Stimulated activated naive CD8-positive, alpha-beta T cell treated with anti-CD3 and anti-CD28 coated beads, Interleukin-15, Interleukin-2, amounts not matched to agents 100 ng/mL and 50 ng/mL, for 24 hours (primary cell): ENCODE data around the gene CALR3.

ENCODE experiments used
- H3K27ac Mint-ChIP-seq: one replicate; pipeline ENCODE4 v1.8.0; 2021; ENCODE audit warnings: mild to moderate bottlenecking, mixed read lengths
- H3K27me3 Mint-ChIP-seq: one replicate; pipeline ENCODE4 v1.8.0; 2021; ENCODE audit warnings: mixed read lengths
- H3K36me3 Mint-ChIP-seq: one replicate; pipeline ENCODE4 v1.8.0; 2021; ENCODE audit warnings: low read depth, mixed read lengths
- H3K4me1 Mint-ChIP-seq: one replicate; pipeline ENCODE4 v1.8.0; 2021; ENCODE audit warnings: low read depth, mixed read lengths
- H3K4me3 Mint-ChIP-seq: one replicate; pipeline ENCODE4 v1.8.0; 2021; ENCODE audit warnings: mild to moderate bottlenecking, mixed read lengths
- H3K9me3 Mint-ChIP-seq: one replicate; pipeline ENCODE4 v1.8.0; 2021; ENCODE audit warnings: mixed read lengths

Gene CALR3

GRCh38 chr19:16530540-16531379 is 34.8 kb upstream of the CALR3 start:
- Mint-ChIP-seq H3K9me3 (no peaks in the 10 kb centered on the region), H3K4me1 (no peaks in the 10 kb centered on the region), H3K27me3 (no peaks in the 10 kb centered on the region), H3K4me3 (no peak overlapping the region), H3K27ac (no peak overlapping the region), H3K36me3 (peaks cover 61% of the 10 kb centered on the region)

DNA sequence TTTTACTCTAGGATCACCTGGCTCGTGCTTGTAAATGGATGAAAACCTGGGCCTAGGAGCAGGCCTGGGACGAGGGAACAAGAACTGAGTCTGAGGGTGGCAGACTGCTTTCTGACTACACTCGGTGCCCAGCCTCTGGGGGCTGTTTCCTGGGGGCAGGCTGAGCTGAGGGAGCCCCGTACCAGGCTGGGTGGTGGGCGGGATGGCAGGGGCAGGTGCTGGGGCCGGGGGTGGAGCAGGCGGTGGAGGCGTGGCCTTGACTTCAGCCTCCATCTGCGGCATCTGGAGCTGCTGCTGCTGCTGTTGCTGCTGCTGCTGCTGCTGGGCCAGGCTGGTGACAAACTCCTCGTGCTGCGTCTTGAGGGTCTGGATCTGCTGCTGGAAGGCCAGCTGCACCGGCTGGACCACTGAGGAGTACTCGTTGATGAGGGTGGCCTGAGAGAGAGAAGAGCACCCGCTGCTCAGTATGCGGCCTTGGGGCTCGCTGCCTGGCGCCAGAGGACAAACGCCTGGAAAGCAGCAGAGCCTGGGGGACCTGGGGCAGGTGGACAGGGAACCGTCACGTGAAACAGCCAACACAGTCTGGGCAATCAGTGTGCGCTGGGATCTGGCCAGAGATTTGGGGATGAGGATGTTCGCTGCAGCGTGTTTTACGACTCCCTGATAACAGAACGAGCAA is 33.6 kb upstream of the CALR3 start:
- Mint-ChIP-seq H3K27me3 (no peaks in the 10 kb centered on the region), H3K36me3 (peaks cover 60% of the 10 kb centered on the region), H3K4me3 (no peak overlapping the region), H3K9me3 (no peaks in the 10 kb centered on the region), H3K4me1 (no peaks in the 10 kb centered on the region), H3K27ac (no peak overlapping the region)

DNA sequence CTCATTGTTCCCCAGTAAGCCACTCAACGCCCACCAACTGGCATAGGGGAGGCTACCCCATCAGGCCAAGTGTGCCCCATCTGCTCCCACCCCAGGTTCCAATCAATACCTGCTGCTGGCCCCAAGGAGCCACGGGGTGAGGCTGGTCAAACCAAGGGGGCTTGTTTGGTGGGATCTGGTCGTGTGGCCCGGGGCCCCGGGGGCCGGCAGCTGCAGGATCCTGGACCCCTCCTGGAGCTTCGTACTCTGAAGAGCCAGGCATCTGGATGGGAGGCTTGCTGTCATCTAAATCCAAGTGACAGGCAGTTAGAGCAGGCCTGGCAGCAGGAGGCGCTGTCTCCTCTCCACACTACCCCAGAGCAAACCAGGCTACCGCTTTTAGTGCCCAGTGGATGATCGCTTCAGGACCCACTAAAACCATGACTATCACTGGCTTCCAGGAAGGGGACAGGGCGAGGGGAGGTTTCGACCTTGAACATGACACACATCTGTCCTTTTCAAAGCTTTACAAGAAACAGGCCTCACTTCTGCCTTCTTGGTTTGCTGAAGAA is 32.1 kb upstream of the CALR3 start:
- H3K4me1 Mint-ChIP-seq: no peaks in the 10 kb centered on the region
- no peak overlapping the region for H3K27ac Mint-ChIP-seq
- no peak overlapping the region for H3K4me3 Mint-ChIP-seq
- peaks cover 61% of the 10 kb centered on the region for H3K36me3 Mint-ChIP-seq
- H3K27me3 Mint-ChIP-seq: no peaks in the 10 kb centered on the region
- H3K9me3 Mint-ChIP-seq: no peaks in the 10 kb centered on the region

- no peak overlapping the region for H3K27ac Mint-ChIP-seq
These were observed 31.5 kb upstream of the CALR3 start for GRCh38 chr19:16527334-16527935.

DNA sequence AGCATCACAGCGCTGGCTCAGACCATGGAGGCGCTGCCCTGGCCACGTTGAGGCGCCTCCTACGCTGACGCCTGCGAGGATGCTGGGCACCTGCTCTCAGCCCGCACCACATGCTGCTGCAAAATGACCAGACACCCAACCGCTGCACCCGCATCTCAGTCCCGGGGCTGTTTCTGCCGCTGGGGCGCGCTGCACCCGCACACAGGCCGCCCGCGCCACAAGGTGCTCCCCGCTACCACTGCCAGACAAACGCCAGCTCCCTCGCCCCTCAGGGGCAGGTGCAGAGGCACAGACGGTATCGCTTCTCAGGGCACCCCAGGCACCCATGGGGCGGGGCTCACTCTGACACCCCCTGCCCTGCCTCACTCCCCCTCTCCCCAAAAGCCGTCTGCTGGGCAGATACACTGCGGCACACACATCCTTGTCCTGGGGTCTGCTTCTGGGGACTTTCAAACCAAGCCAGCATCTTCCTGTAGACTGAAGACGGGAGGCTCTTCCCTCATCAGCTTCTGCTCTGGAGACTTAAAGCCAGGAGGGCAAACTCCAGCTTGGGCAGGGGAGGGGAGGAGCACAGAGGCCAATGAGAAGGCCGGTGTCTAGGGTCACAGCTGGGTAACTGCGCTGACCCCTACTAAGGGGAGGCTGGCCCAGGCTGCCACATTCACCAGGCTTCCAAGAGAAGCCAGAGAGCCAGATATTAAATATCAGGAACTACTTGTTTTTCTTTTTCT is 29.9 kb upstream of the CALR3 start:
- H3K27me3 Mint-ChIP-seq: no peaks in the 10 kb centered on the region
- no peaks in the 10 kb centered on the region for H3K9me3 Mint-ChIP-seq
- H3K36me3 Mint-ChIP-seq: peaks cover 57% of the 10 kb centered on the region
- no peak overlapping the region for H3K27ac Mint-ChIP-seq
- H3K4me3 Mint-ChIP-seq: no peak overlapping the region
- H3K4me1 Mint-ChIP-seq: no peaks in the 10 kb centered on the region

More at GRCh38 chr19:16527334-16527935, 31.5 kb upstream of the CALR3 start:
- peaks cover 63% of the 10 kb centered on the region for H3K36me3 Mint-ChIP-seq
- H3K4me1 Mint-ChIP-seq: no peaks in the 10 kb centered on the region
- no peak overlapping the region for H3K4me3 Mint-ChIP-seq
- no peaks in the 10 kb centered on the region for H3K27me3 Mint-ChIP-seq
- no peaks in the 10 kb centered on the region for H3K9me3 Mint-ChIP-seq

- Mint-ChIP-seq H3K27me3 (no peaks in the 10 kb centered on the region), H3K36me3 (peaks cover 61% of the 10 kb centered on the region), H3K27ac (no peak overlapping the region), H3K4me1 (no peaks in the 10 kb centered on the region), H3K9me3 (no peaks in the 10 kb centered on the region), H3K4me3 (no peak overlapping the region)
These were observed 29.2 kb upstream of the CALR3 start for GRCh38 chr19:16524991-16525734.

DNA sequence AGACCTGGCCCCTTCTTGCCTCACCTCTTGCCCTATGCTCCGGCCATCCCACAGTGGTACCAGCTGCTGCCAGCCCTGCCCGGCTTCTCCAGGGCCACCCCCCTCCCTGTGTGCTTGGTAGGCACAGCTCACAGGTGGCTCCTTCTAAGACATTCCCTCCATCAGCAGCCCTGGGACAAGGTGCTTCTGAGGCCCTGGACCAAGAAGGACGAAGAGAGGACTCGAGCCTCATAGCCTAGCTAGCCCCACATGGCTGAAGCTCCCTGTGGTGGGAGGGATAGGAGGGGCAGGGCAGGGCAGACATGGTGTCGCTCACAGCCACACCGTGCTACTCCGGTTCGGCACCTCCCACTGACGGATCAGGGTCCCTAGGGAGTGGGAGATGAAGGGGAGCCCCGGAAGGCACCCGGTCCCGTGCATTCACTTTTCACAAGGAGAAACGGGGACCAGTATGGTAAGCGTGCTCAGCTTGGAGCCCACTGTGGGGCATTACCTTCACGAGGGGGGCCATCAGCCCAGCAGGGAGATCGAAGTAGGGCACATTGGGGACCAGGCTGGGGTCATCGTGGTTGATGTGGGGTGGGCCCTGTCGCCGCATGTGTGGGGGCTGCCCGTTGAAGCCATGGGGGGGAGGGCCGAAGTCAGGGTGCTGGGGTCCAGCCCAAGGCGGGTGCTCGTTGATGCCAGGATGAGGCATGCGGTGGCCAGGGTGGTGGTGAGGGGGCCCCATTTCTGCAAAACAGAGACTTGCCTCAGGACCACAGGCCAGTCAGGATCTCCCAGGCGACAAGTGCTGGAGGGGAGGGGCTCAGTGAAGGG is 26.8 kb upstream of the CALR3 start:
- Mint-ChIP-seq H3K36me3 (peaks cover 63% of the 10 kb centered on the region), H3K4me1 (no peaks in the 10 kb centered on the region), H3K9me3 (no peaks in the 10 kb centered on the region), H3K4me3 (no peak overlapping the region), H3K27me3 (no peaks in the 10 kb centered on the region), H3K27ac (no peak overlapping the region)

DNA sequence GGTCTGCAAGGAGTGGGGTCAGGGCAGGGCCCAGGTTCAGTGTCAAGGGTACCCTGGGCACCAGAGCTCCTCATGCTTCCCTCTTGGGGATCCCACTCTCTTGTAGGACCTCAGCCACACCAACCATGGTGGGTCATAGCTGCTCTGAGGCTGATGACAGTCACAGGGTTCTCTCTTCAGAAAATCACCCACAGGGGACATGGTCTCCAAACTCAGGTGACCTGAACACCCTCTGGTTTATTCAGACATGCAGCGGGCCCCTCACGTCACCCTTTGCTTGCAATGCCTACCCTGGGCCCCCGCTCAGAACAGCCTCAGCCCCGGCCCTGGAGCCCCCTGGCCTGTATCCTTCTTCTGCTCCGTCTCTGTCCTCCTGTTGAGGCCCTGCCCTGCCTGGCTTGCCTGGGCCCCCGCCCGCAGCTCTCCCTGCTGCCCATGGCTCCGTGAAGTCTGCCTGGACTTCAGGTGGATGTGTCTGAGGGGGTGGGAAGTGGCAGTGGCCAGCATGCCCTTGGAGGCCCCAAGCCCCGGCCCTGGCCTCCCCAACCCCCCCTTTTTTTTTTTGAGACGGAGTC is 25.8 kb upstream of the CALR3 start:
- H3K36me3 Mint-ChIP-seq: peaks cover 61% of the 10 kb centered on the region
- H3K27me3 Mint-ChIP-seq: no peaks in the 10 kb centered on the region
- no peak overlapping the region for H3K27ac Mint-ChIP-seq
- H3K4me1 Mint-ChIP-seq: no peaks in the 10 kb centered on the region
- H3K4me3 Mint-ChIP-seq: no peak overlapping the region
- H3K9me3 Mint-ChIP-seq: no peaks in the 10 kb centered on the region

- Mint-ChIP-seq H3K27me3 (no peaks in the 10 kb centered on the region), H3K4me3 (no peak overlapping the region), H3K4me1 (no peaks in the 10 kb centered on the region), H3K9me3 (no peaks in the 10 kb centered on the region), H3K36me3 (peaks cover 56% of the 10 kb centered on the region), H3K27ac (no peak overlapping the region)
These were observed 25.1 kb upstream of the CALR3 start for GRCh38 chr19:16520986-16521624.

DNA sequence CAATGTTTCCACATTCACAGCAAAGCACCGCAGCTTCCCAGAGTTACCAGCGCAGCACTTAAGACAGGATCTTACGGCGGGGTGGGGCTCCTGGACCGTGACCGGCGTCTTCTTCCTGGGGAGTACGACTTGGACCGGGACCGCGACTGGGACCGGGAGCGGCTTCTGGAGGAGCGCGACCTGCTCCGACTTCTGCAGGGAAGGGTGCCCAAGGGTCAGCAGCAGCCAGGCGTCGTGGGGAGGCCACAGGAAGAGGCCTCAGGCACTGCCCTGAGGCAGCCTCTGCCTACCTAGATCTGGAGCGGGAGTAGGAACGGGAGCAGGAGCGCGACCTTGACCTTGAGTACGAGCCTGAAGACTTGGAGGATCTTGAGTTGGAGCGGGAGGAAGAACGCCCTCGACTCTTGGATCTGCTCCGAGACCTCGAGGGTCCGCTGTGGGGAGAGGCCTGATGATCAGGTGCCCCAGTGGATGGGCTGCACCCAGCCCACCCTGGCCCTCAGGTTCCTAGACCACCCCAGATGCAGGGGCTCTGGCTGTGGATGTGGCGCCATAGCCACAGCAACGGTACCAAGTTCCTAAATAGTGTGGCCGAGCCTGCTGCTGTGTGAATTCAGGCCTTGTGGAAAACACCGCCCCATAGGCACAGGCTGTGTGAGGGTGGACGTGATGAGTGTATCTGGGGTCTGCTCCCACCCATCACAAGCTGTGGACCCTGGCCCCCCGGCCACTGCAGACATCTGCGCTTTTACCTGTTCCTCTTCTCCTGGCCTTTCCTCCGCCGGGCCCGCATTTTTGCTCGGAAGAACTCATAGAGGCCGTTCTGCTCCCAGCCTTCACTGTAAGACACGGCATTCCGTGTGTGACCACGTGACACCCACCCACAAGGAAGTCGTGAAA is 24.4 kb upstream of the CALR3 start:
- Mint-ChIP-seq H3K4me1 (no peaks in the 10 kb centered on the region), H3K4me3 (no peak overlapping the region), H3K9me3 (no peaks in the 10 kb centered on the region), H3K27ac (no peak overlapping the region), H3K36me3 (peaks cover 52% of the 10 kb centered on the region), H3K27me3 (no peaks in the 10 kb centered on the region)

DNA sequence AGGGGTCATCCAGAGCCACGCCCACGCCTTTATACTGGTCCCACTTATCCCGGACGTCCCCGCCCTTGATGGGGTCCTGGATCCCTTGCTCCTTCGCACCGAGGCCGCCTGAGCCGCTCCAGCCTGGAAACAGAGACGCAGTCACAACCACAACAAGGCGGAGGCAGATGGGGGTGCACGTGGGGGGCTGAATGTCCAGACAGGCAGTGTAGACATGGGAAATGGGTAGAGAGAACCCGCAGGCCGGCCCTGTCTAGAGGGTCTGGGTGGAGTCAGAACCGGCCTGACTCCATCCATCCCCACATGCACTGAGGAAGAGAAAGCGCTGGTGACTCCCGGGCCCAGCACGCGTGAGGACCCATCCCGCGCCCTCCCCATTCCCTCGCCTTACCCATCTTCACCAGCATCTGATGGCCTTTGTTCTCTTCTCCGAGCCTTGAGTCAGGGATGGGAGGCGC is 23.3 kb upstream of the CALR3 start:
- Mint-ChIP-seq H3K27ac (no peak overlapping the region), H3K9me3 (no peaks in the 10 kb centered on the region)

More for the DNA sequence above, 23.3 kb upstream of the CALR3 start:
- Mint-ChIP-seq H3K4me3 (no peak overlapping the region), H3K4me1 (no peaks in the 10 kb centered on the region), H3K36me3 (peaks cover 52% of the 10 kb centered on the region), H3K27me3 (no peaks in the 10 kb centered on the region)
